NCI-H748 (cell line): ENCODE results near the gene C1QTNF1.

Experiments
- DNase-seq: peaks from one replicate; lab custom pipeline; 2025; ENCODE audit not compliant: unreplicated experiment; lab: John Stamatoyannopoulos, UW

C1QTNF1 gene

DNA sequence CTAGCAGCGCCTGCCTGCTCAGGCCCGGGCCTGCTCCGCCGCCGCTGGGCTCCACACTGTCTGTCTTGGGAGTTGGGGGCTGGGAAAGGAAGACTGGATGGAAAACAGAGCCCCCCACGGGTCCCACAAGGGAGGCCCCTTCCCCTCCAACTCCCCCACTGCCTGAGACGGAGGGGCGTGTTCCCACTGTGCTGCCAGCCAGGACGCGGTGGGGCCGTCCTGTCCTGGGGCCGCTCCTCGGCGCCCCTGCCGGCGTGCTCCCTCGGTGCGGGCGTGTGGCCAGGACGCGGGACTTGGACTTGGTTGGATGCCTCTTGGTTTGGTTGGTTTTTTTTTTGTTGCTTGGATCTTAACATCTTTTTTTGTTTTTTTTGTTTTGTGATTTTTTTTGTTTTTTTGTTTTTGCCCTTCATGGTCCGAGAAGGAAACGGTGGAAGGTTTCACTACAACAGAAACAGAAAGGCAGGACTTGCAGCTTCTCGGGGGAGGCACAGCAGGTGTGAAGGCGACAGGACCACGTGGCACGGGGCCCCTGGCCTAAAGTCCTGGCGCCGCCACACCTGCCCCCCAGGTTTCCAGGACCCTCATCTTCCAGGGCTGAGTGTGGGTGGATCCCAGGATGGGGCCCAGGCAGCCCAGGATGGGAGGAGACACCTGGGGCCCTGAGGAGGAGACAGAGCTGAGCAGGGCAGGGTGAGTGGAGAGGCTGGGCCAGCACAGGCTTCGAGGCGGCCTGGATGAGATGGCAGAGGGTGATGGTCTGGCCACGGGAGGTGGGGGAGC, 66.7 kb downstream of the C1QTNF1 start:
- no peak for DNase-seq

DNA sequence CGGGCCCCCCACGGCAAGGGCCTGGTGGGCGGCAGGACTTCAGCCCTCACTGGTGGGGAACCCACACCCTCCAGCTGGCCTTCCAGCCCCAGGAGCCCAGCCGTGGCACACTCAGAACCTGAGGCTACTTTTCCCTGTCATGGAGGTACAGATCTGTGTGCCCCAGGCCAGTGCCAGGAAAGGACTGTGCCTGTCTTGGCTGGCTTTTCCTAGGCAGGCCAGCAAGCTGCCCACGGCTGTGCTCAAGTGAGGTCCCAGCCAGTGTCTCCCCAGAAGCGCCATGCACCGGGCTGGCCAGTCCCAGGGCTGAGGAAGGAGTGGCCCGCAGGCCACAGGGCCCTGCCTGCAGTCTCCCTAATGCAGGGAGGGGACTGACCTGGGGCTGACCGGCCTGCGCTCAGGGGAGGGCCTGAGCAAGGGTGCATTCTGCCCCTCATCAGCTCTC, 67.3 kb downstream of the C1QTNF1 start:
- no peak for DNase-seq

DNA sequence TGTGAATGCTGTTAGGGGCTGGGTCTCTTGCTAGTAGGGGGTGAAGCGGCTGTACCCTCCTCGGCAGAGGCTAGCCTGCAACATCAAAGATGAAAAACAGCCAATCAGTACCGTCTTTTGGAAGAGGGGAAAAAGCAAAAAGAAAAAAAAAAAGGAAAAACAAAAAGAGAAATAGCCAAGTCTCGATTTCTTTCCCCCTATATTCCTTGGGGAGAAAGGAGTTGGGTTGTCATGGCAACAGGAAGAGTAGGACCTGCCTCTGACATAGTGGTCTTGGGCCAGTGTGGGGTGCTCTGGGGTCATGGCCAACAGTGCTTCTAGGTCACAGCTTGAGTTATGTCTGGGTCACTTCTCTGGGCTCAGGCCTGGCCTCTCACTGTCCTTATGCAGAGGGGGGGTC, 68.6 kb downstream of the C1QTNF1 start:
- DNase-seq: no peak

DNA sequence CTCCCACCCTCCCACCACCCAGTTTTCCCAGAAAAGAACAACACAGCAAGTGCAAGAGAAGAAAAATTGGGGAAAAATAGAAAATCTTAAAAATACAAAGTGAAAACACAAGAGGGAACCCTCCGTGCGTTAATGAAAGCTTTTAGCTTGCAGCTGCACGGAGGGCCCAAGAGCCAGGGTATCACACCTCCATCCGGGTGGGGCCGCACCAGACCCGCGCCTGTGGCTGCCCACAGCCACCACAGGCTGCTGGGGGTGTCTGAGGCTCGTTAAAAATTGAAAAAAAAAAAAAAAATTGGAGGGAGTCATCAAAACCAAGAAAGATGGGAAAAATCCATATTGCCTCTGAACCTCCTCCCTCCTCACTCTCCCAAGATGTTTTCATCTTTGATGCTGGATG, 69.3 kb downstream of the C1QTNF1 start:
- no peak for DNase-seq

DNA sequence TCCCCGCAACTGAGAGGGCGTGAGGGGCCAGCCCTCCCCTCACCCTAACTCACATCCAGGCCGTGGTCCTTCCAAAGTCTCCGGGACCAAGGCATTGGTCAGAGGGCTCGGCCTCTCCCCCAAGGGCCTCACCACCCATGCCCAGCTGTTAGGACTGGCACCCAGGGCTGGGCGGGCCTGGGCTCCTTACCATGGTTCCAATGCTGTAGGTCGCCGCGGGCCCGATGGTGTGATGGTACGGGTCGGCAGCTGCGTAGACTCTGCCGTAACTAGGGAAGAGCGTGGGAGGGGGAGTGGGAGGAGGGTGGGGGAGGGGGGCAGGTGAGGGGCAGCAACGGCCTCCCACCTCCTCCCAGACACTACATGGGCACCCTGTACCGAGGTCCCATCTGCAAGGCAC, 70.3 kb downstream of the C1QTNF1 start:
- no peak for DNase-seq

DNA sequence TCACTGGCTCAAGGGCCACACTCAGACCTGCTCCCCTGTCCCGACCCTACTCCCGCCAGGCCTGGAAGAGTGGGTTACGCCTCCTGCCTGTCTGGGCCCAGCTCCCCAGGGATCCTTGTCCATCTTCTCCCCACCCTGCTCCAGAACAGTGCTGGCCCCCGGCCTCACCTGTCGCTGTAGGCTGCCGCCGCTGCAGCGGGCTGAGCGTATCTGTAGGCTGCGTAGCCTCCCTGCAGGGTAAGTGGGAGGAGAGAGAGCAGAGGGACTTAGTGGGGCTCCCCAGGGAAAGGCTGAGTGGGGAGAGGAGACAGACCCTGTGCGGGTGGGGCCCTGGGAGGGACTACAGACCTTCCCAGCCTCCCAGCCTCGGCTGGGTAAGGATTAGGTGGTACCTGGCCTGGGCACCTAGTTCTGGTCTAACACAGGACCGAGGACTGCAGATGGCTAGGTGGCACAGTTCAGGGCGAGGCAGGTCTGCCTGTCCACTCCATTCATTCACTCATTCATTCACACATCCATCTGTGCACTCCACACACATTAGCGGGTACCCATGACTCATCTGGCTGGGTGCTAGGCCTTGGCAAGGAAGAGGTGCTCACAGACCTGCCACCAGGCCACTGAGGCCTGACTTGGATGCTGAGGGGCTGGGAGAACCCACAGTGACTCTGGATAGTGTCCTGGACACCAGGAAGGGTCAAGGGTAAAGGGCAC, 71.5 kb downstream of the C1QTNF1 start:
- no peak for DNase-seq

DNA sequence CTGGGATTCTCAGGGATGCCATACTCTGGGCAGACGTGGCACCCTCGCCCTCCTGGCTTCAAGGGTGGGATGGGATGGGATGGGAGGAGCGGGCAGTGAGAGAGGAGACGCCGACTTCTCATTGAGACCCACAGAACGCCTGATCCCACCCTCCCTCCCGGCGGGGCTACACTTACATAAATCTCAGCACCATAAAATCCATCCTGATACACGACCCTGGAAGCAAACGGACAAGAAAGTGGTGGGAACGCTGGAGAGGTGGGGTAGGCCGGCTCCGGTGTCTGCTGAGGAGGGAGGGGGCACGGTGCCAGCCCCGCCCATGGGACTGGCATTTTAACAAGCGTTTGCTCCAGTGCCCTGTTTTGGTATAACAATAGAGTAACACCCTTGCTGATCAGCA, 72.5 kb downstream of the C1QTNF1 start:
- DNase-seq: no peak

DNA sequence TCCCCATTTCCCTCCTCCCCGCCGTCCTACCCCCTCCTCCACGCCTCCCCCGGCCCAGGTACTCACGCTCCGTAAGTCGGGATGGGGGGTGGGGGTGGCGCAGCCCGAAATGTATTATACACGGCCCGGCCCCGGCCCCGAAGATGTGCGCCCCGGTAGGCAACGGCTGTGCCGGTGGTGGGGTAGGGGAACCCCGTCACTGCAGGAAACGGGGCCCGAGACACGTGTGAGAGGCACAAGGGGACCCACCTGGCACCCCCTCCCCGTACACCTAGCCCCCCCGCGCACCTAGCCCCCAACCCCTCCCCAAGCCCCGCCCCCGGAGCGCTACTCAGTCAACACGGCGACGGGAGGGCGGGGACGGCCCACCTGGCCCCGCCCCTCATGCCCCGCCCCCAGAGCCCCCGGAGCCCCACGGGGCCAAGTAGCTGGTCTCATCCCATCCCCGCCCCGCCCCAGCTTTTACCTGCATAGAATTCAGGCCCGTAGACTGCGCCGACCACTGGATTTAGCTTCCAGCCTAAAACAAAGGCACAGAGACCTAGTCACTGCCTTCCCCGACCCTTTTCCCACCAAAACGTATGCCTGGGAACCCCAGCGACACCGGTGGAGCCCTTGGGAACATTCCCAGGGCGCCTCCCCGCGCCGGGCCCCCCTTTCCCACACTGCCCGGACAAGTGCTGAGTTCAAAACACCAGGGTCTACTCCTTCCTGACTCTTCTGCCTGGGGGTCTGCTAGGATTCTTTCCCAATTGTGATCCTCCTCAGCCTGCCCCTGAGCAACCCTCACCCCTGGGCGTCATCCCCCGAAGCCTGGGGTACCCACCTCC, 73.5 kb downstream of the C1QTNF1 start:
- no peak for DNase-seq

DNA sequence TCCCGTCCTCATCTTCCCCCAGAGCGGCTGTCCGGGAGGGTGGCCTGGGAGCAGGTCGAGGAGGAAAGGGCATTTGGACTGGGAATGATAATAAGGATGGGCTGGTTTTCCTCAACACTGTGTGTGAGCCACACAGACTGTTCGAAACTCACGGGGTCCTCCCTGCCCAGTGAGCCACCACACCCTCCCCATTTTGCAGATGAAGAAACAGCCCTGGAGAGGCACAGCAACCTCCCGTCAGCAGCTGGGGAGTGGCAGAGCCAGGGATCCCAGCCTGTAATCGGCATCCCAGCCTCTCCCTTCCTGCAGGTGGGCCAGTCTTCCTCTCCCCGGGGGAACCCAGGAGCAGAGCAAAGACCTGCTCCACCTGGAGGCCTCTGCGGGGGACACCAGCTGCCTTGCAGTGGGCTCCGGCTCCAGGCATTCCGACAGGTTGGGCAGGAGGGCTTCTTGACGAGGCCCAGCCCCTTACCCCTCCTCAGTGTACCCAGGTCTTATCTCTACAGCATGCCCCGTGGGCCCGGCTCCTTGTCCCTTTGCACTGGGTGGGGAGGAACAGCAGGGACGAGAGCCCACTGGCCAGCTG, 74.4 kb downstream of the C1QTNF1 start:
- DNase-seq: no peak
